ENCODE results near the gene SLC23A2.

SLC23A2 gene

DNA sequence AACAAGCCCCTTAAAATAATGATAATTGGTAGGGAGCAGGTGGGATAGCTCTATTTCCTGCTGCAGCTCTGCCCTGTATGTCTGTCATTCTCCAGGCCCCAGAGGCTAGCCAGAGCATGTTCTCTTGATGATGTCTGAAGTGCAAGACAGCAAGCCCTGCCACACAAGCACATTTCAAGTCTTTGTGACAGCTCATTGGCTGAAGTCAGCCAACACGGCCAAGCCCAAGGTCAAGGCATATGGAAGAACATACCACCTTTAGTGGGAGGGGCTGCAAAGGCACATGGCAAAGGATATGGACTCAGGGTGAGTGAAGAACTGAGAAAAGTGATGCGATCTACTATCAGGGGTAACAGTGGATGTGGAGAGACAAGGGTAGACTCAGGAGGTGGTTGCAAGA, 163.6 kb downstream of the SLC23A2 start:
- no peak for DNase-seq

GRCh38 chr20:4836935-4837334, 164.4 kb downstream of the SLC23A2 start:
- no peak for DNase-seq

- DNase-seq = no peak
Observed at GRCh38 chr20:4836473-4836872, 164.8 kb downstream of the SLC23A2 start.

DNA sequence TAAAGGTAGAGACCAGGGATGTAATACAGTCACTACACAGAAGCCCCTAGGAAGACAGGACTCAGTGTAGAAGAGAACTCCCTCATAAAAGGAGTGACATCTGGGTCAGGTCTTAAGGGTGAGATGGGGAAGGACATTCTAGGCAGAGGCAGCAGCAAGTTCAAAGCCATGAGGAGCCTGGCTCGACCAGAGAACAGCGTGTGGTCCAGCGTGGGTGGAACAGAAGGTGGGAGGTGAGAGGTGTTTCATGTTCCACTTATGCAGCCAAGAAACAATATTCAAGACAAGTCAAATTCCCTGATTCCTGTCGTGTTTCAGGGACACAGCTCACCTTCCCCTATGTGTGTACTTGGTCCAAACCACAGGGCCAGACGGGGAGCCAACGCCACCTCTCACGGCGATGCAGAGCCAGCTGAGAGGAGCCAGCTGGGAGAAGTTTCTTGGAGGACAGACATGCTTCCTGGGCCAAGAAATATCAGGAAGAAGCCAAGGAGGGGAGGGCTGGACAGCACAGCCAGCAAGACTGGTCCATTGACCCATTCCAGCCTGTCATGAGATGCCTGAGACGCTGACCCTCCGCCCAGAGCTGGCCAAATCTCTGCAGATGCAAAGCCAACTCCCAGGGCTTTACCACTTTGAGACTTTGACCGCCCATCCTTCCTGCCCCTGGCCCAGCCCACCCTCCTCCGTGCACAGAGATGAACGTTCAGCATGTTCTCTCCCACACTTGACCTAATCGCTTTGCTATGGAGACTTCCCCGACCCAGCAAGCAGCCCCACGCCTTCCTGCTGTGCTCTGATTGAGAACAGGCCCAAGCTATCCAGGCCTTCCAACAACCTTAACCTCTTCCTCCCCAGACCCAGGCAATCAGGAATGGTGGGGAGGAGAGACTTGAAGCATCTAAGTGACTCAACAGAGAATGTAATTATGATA, 165.8 kb downstream of the SLC23A2 start:
- DNase-seq = no peak

- DNase-seq = no peak
Observed at GRCh38 chr20:4833074-4833728, 168.1 kb downstream of the SLC23A2 start.

DNA sequence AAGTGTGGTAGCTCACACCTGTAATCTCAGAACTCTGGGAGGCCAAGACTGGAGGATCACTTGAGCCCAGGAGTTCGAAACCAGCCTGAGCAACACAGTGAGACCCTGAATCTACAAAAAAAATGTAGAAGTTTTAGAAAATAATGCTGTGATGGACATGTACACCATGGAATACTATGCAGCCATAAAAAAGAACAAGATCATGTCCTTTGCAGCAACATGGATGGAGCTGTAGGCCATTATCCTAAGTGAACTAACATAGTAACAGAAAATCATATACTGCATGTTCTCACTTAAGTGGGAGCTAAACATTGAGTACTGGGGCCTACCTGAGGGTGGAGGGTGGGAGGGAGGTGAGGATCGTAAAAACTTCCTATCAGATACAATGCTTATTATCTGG, 168.8 kb downstream of the SLC23A2 start:
- no peak for DNase-seq

DNA sequence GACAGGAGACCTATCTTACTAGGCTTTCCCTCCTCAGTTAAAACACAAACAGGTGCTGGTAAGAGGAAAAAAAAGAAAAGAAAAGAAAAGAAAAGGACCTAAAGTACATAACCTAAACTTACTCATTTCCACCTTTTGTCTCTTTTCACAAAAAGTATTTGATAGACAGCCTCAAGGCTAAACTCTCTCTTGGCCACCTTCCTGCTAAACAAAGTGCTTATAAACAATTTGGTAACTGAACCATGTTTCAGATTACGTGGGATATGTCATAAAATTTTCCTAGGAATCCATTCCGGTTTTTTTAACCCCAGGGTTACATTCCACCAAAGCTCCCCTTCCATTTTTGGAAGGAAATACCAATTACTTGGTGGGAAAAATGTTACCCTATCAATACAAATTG, 170.6 kb downstream of the SLC23A2 start:
- no peak for DNase-seq

GRCh38 chr20:4830259-4830658, 171.1 kb downstream of the SLC23A2 start:
- DNase-seq = no peak

DNA sequence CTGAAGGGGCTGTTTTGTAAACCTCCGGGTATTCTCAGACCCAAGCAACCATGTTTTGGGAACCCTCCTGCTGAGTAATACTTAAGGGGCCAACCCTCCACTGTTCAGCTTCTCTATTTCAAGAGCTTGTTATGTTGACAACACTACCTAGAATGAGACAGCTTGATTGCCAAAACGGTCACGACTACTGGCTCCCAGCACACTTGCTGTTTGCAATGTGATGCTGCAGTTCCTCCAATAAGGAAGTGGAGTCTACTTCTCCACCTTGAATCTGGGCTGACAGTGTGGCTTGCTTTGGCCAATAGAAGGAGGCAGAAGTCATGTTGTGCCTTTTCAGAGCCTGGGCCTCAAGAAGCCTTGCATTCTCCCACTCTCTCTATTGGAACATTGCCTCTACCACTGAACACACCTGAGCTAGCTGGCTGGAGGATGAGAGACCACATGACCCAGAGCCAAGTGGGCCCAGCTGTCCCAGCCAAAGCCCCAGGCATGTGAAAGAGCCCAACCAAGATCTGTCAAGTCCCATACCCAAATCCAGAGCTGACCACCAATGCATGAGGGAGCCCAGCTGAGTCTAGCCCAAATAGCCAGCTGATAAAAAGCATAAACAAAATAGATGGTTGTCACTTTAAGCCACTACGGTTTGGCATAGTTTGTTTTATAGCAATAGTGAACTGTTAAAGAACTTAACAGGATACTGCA, 171.6 kb downstream of the SLC23A2 start:
- DNase-seq = no peak

- no peak for DNase-seq
Observed at GRCh38 chr20:4828830-4829513, 172.3 kb downstream of the SLC23A2 start.

DNA sequence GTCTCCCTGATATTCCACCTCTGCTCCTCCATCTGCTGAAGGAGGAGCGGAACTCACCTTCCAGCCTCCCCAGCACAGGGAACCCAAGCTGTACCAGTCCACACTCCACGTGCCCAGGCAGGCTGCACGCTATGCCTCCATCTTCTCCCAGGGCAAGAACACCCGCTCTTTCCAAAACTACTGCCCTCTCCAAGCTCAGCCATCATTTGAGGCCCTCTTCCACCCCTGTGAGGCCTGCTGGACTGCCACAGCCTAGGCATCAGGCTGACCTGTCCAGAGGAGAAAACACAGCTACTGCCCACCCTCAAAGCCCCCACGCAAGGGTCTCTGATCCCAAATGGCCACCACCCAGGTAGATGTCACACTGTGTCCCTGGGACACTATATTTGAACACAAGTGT, 179.7 kb downstream of the SLC23A2 start:
- DNase-seq = no peak

DNA sequence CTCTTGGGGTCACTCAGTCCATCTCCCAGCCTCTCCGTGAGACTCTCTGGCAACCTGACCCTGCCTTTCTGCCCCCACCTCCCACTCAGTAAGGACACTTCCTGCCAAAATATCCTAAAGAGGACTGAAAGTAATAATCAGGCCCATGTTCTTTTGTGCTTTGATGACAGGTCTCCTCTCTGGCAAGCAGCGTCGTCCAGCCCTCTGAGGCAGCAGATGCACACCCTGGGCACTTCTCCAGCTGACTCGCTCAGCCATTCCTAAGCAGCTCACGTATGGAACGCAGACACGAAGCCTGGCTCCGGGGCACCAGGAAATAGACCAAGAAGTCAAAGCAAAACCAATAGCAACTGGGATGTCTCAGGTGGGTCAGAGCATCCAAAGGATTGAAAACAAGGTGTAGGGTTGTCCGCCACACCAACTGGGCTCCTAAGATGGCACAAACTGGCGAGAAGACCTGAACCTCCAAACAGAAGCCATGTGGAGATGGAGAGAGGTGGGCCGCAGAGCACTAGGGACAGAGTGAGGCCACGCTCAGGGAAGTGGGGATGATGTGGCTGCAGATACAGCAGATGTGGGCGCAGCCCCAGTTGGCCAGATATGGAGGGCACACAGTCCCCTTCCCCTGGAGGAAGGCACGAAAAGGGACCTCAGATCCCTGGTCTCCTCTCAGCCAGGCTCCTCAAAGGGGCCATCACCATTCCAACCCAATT, 180.3 kb downstream of the SLC23A2 start:
- DNase-seq = no peak

DNA sequence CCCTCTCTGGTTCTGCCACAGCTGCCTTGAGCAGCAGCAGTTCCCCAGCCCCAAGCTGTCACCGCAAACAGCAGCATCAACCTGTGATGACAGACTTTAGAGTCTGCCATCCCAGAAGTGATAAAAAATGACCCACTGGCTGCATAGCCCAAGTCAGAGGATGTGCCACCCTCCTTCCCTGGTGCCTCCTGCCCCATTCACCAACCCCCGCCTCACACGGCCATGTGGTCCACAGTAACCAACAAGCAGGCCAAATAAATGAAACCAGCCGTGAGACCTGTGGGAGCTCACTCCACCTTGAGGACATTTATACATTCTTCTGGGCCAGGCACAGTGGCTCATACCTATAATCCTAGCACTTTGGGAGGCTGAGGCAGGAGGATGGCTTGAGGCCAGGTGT, 181.4 kb downstream of the SLC23A2 start:
- no peak for DNase-seq

DNA sequence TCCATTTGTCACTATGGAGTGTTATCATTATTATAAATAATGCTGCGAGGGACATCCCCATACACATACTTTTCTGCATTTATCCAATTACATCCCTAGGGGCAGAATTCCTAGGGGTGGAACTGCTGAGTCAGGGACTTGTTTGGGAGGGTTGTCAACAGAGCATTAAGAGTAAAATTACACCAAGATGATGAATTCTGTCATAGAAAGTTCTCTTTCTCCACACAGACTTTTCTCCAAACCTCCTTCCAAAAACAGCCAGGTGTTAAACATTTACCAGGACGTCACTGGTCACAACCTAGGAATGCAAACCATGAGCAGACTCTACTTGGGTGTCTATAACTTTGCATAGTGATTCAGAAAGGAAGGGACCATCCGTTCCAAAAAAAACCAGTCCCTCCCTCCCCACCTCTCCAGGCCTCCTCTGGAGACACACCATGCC, 184.1 kb downstream of the SLC23A2 start:
- no peak for DNase-seq

DNA sequence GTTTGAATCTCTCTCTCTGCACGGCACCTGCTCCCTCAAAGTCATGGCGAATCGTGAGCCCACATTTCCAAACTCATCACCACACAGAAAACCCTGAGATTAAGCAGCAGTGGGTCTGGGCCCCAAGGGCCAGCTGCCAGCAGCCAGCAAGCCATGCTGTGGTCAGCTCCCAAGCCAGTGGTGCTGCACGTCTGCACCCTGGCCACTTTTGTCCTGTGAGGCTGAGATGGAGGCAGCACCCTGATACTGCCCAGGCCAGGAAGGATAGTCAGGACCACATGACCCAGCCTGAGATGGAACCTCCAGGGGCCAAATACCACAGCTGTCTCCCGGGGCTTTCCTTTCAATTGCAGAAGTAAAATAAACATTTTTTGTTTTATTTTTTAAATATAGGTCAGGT, 185.7 kb downstream of the SLC23A2 start:
- DNase-seq = no peak

- no peak for DNase-seq
Observed at GRCh38 chr20:4814696-4815252, 186.5 kb downstream of the SLC23A2 start.

GRCh38 chr20:4813863-4814695, 187.2 kb downstream of the SLC23A2 start:
- DNase-seq = no peak

DNA sequence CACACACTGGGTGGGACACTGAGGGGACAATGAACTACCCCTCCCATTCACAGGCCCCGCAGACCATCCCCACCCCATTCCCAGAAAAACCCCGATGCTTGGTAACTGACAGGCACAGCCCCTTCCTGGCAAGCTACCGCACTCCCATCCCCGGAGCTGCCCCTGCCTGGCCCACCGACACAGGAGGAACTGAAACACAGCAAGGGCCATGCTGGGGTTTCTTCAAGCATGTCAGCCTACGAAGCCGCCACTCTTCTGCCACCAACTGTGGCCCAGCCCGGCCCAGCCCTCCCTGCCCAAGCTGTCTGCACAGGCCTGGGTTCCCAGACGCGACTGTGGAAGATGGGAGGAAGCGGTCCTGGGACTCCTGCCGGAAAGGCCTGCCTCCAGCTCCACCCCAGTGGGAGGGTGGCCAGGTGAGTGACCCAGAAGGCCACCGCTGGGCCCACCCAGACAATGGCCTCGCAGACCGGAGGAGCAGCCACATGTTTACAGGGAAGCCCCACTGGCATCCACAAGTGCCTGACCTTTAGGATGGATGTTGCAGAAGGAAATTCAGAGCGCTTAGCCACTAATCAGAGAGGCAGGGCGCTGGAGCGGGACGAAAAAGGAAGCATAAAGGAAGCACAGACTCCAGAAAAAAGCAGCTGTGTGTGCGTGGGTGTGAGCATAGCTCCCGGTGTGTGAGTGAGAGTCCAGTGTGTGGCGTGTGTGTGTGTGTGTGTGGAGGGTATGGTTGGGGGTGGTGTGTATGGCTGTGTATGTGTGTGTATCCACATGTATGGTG, 188.0 kb downstream of the SLC23A2 start:
- DNase-seq = no peak

- no peak for DNase-seq
Observed at GRCh38 chr20:4812641-4813075, 188.7 kb downstream of the SLC23A2 start.

DNA sequence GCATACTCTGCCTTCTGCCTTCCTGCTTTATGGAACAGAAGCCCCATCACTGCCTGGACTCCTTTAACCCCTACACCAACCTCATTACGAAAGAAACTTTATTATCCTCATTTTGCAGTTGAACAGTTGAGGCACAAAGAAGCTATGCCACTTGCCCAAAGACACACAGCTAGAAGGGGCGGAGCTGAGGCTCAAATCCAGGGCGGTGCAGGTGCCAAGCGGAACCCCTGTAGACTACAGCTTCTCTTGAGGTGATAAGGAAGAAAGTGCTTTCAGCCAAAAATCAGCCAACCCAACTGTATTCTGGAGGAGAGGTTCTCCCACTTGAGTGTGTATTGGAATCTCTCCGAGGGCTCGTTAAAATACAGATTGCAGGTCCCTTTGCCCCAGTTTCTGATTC, 189.1 kb downstream of the SLC23A2 start:
- DNase-seq = no peak
